HepG2 (cell line): ENCODE measurements around the gene SMIM14. TPM values are rescaled to one million over a fixed set of nuclear protein-coding genes. Genes with fewer than 3 reads are reported as not detected.
A peak's percentile ranks its signal among the peaks of the same experiment; 100 is the strongest.

Experiments used
- ATF7-NPFF ChIP-seq: sonication (generic); formaldehyde crosslinking; IDR thresholded peaks from 2 replicates; pipeline ENCODE4 v1.8.1; 2023; ENCODE audit warnings: mild to moderate bottlenecking, low read depth, missing genetic modification reagents, moderate library complexity
- EHMT2 ChIP-seq: fragments of 200-600 bp; sonication (generic); IDR thresholded peaks from 2 replicates; pipeline ENCODE4 v1.7.0; 2017; ENCODE audit warnings: antibody characterized with exemption, low read depth, low read length, borderline replicate concordance
- ETS1 ChIP-seq: sonication (generic); formaldehyde crosslinking; IDR thresholded peaks from 2 replicates; pipeline ENCODE4 v1.4.0; 2020; ENCODE audit warnings: missing genetic modification reagents
- GABPA ChIP-seq, 2 experiments: IDR thresholded peaks; 2 replicates each; pipeline ENCODE4 v1.6.1; 2011 to 2016; ENCODE audit warnings: low read depth in 2 of 2, low read length in 1 of 2, missing biosample characterization in 1 of 2, missing genetic modification characterization in 1 of 2
- GLI4 ChIP-seq: sonication (generic); formaldehyde crosslinking; IDR thresholded peaks from 2 replicates; pipeline ENCODE4 v1.5.1; 2020; ENCODE audit warnings: missing genetic modification reagents, mild to moderate bottlenecking, moderate library complexity, borderline replicate concordance
- HOXA3 ChIP-seq: sonication (generic); formaldehyde crosslinking; IDR thresholded peaks from 2 replicates; pipeline ENCODE4 v1.5.0; 2020; ENCODE audit warnings: missing genetic modification reagents
- KDM2A ChIP-seq: sonication (generic); formaldehyde crosslinking; IDR thresholded peaks from 2 replicates; pipeline ENCODE4 v1.4.0; 2020; ENCODE audit warnings: low read depth, missing genetic modification reagents, borderline replicate concordance
- KDM5A ChIP-seq: fragments of 200-600 bp; sonication (generic); IDR thresholded peaks from 2 replicates; pipeline ENCODE4 v1.7.0; 2018; ENCODE audit warnings: antibody characterized with exemption, mild to moderate bottlenecking, low read length, borderline replicate concordance
- PATZ1 ChIP-seq: sonication (generic); formaldehyde crosslinking; IDR thresholded peaks from 2 replicates; pipeline ENCODE4 v1.4.0; 2020; ENCODE audit warnings: missing genetic modification reagents
- RFX1 ChIP-seq: fragments of 450-650 bp; IDR thresholded peaks from 2 replicates; pipeline ENCODE4 v1.6.1; 2017
- SNAPC4 ChIP-seq: sonication (generic); formaldehyde crosslinking; IDR thresholded peaks from 2 replicates; pipeline ENCODE4 v1.4.0; 2020; ENCODE audit warnings: mild to moderate bottlenecking, missing genetic modification reagents
- TBP ChIP-seq: sonication (generic); formaldehyde crosslinking; IDR thresholded peaks from 2 replicates; pipeline ENCODE4 v1.5.0; 2020; ENCODE audit warnings: missing genetic modification reagents
- THAP7 ChIP-seq: sonication (generic); formaldehyde crosslinking; IDR thresholded peaks from 2 replicates; pipeline ENCODE4 v1.8.1; 2023; ENCODE audit warnings: mild to moderate bottlenecking, missing genetic modification reagents
- U2AF1 ChIP-seq: fragments of 200-400 bp; formaldehyde crosslinking; optimal IDR thresholded peaks from 2 replicates; pipeline ENCODE3; 2017; ENCODE audit warnings: mild to moderate bottlenecking, low read depth, low read length
- ZNF766 ChIP-seq: sonication (generic); formaldehyde crosslinking; IDR thresholded peaks from 2 replicates; pipeline ENCODE4 v1.5.0; 2020; ENCODE audit warnings: missing genetic modification reagents, borderline replicate concordance
- polyA plus RNA-seq, 8 experiments: library from polyadenylated mRNA; depleted of rRNA in 3 of 8; stranded (reverse) in 7 of 8; unstranded in 1 of 8; fragments of >200 nt; fragmentation: Illumina TruSeq in 4 of 8; extraction: Trizol in 4 of 8; gene quantifications; 2 replicates each; pipeline versions ENCODE4 v1.2.1 to v1.2.3, GENCODE V29; 2011 to 2016; ENCODE audit warnings: low read depth in 4 of 8, missing spikeins in 1 of 8, mixed read lengths in 1 of 8; ENCODE audit not compliant: insufficient read depth in 1 of 8
- total RNA-seq, 5 experiments: library from RNA; depleted of rRNA; stranded (reverse); fragments of >200 nt; fragmentation: Illumina TruSeq; extraction: Trizol; gene quantifications; 2 replicates each; pipeline ENCODE4 v1.2.3, GENCODE V29; 2016; ENCODE audit warnings: low read depth in 1 of 5
- TF ChIP-seq, protein P1 (sequence below): sonication (generic); formaldehyde crosslinking; IDR thresholded peaks from 2 replicates; pipeline ENCODE4 v1.4.0; 2020; ENCODE audit warnings: missing genetic modification reagents, borderline replicate concordance
- TF ChIP-seq, protein P2 (sequence below): sonication (generic); formaldehyde crosslinking; IDR thresholded peaks from 2 replicates; pipeline ENCODE4 v1.5.0; 2020; ENCODE audit warnings: missing genetic modification reagents

The SMIM14 gene
- total and polyA plus RNA-seq, 2 of the 13 experiments (the other 11 are each of a cell fraction or from before 2014, with no cell fraction given), result 16.3 to 28.1 TPM

DNA sequence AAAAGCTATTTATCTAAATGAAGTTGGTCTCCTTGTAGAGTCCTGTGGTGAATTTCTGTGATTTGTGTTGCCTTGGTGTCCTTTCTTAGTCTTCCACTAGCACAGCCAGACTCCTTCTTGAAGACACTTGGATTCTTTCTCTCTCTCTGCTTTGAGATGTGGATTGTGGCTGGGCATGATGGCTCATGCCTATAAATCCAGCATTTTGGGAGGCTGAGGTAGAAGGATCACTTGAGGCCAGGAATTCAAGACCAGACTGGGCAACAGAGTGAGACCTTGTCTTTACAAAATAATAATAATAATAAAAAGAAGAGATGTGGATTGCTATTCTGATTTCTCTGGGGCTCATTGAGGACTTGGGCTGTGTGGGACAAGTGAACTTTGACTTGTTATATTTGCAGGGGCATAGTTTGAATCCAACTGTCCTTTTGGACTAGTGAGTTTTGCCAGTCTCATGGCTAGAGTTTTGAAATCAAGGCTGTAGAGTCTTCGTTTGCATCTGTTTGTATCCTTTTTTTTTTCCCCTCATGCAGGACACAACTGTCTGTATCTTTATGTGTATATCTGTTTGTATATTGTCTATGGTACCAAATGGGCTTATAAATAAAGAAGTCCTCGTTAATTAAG lies 11.1 kb upstream of the SMIM14 start (continued):
- TF ChIP-seq SNAPC4 (CRISPR knock-in tag) (no peak), GABPA (IDR thresholded peaks at IDR 0.05; ENCODE audit: low read depth, low read length) (no peak), GABPA (CRISPR knock-in tag; IDR thresholded peaks at IDR 0.05; ENCODE audit: low read depth) (no peak), THAP7 (CRISPR knock-in tag) (no peak), ZNF766 (CRISPR knock-in tag) (no peak), PATZ1 (peak; percentile 42; the same call in 1 of the 2 replicates), GLI4 (CRISPR knock-in tag) (no peak), ATF7-NPFF (CRISPR knock-in tag) (no peak), KDM5A (no peak), EHMT2 (no peak), RFX1 (no peak), KDM2A (CRISPR knock-in tag) (no peak), HOXA3 (CRISPR knock-in tag) (peak; percentile 26; the same call in 1 of the 2 replicates), ETS1 (CRISPR knock-in tag) (no peak), U2AF1 (no peak), TBP (CRISPR knock-in tag) (no peak)
- TF ChIP-seq, protein P1, sequence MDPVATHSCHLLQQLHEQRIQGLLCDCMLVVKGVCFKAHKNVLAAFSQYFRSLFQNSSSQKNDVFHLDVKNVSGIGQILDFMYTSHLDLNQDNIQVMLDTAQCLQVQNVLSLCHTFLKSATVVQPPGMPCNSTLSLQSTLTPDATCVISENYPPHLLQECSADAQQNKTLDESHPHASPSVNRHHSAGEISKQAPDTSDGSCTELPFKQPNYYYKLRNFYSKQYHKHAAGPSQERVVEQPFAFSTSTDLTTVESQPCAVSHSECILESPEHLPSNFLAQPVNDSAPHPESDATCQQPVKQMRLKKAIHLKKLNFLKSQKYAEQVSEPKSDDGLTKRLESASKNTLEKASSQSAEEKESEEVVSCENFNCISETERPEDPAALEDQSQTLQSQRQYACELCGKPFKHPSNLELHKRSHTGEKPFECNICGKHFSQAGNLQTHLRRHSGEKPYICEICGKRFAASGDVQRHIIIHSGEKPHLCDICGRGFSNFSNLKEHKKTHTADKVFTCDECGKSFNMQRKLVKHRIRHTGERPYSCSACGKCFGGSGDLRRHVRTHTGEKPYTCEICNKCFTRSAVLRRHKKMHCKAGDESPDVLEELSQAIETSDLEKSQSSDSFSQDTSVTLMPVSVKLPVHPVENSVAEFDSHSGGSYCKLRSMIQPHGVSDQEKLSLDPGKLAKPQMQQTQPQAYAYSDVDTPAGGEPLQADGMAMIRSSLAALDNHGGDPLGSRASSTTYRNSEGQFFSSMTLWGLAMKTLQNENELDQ (CRISPR knock-in tag), result no peak
- TF ChIP-seq, protein P2, sequence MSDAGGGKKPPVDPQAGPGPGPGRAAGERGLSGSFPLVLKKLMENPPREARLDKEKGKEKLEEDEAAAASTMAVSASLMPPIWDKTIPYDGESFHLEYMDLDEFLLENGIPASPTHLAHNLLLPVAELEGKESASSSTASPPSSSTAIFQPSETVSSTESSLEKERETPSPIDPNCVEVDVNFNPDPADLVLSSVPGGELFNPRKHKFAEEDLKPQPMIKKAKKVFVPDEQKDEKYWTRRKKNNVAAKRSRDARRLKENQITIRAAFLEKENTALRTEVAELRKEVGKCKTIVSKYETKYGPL (CRISPR knock-in tag), result no peak
